ENCODE data around the gene C2orf49.
"Not testable (repeated sequence)": the region's sequence is repeated elsewhere in the genome, so short reads cannot be mapped to it uniquely, and the experiment has no call there.

The C2orf49 gene

DNA sequence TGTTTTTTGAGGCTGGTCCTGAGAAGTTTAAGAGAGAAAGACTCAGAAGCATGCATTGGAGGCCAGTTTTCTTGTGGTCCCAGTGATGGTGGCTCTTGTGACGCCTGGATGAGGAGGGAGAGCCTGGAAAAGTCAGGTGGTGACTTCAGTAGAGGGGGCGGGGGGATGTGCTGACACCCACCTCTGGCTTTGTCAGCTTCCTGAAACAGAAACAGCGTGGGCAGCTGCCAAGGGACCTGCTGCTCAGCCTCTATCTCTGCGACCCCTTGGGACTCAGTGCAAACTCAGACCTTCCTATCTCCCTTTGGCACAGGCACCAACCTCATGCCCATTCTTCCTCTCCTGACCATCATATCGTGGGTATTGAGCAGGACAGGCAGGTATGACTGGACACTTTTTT is 14.2 kb upstream of the C2orf49 start:
- DNase-seq = no peak

DNA sequence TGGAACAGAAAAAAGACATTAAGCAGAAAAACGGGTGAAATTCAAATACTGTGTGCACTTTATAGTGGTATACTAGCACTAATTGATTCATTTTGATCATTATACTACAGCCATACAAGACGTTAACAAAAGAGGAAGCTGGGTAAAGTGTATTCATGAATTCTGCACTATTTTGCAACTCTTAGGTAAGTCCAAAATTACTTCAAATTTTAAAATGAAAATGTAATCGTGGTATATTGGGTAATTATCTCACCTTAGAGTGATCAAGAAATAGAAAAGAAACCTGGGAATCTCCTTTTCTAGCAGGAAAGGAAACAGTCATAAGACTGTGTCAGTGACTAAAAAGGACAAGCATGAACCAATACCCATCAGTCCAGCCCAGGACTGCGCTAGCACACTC is 13.2 kb upstream of the C2orf49 start:
- DNase-seq = no peak

DNA sequence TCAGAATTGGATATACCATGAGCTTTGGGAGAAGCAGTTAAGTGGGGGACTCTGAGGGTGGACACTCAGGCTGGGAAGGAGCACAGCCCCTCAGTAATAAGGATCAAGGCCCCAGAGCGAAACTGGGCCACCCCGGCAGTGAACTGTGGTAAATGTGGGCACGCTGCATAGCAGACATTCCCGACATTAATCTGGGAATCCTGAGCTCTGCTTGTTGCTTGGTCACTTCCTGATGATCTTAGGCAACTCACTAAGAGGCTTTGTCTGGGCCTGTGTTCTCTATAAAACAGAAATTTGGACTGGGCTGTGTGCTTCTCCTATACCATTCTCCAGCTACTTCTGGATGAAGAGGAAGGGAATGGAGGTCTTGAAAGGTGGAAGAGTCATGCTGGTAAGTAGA is 12.6 kb upstream of the C2orf49 start:
- DNase-seq = no peak

DNA sequence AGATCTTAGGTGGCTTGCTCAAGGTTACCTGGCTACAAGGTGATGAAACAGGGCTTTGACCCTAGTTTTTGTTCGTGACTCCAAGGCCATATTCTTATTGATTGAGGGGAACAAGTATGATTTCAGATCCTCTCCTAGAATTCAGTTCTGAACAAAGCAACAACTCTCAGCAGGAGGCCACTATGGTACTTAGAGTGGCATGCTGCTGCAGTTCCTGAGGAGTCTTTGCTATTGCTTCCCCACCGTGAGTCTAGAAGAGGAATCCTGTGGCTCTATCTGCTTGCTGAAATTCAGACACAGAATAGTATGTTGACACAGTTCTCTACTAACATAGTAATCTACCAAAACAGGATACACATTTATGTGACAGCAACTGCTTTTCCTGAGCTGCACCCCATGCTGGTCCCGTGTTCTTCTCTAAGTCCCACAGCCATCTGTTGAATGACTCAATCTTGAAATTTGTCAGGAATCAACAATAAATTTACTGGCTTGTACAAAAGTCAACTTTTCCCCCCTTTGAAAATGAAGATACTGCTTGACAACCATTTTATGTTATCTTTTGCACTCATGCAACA is 11.9 kb upstream of the C2orf49 start:
- DNase-seq = no peak

DNA sequence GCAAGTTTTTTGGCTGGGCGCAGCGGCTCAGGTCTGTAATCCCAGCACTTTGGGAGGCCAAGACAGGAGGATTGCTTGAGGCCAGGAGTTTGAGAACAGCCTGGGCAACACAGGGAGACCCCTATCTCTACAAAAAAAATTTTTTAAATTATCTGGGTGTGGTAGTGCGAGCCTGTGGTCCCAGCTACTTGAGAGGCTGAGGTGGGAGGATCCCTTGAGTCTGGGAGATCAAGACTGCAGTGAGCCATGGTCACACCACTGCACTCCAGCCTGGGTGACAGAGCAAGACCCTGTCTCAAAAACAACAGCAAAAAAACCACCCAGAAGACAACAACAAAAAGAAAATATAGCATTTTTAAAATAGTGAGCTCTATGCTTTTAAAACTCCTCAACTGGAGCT is 10.1 kb upstream of the C2orf49 start:
- not testable (repeated sequence) for DNase-seq

DNA sequence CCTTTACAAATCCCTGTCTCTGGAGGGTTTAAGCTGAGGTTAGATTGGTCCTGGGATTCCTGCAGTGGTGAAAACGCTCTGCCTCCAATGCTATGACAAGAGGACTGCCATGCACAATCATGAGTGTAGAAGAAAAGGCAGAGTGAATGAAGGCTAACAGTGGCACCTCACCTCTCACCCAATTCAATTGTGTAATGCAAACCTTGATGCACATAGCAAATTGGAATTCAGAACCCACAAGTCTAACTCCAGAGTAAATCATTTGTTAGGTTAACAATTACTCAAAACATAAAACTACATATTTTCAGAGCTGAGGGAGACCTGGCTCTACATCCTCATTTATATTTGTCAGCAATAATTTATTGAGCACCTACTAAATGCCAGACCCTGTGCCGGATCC is 9.7 kb upstream of the C2orf49 start:
- DNase-seq = no peak

DNA sequence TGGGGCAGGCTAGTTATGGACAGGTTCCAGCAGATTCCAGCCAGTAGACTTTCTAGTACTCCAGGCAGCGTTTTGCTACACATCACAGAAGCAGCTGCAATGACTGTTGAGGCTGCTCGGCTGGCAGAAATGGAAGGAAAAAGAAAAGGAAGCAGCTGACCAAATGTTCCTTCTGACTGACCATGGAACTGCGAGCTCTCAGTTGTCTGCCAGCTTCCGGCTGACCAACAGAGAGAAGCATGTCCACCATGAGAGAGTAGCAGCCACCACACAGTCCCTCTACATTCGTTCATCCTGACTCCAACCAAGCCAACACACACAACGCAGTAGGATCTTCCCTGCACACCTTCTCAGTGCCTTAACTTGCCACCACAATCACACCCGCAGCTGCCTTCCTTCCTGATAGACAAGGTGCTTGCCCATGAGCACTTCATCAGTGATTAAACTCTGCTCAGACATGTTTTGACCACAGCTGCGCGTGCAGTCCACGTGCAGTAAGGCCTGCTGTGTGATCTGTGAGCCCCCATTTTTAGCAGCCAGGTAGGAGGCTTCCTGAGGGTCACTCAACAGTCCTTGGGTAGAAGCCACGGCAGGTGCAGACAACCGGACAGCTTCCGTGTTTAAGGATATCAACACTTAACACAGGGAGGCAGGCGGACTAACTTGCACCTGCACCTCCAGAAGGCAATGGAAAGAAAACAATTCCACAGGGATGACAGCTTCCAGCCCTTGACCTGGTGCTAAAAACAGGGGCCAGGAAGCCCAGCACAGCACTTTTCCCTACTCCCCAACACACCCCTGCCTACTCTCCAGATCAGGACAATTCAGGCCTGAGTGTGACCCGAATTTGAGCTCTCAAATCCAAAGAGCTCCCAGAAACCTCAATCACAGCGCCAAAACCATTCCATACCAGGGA is 8.8 kb upstream of the C2orf49 start:
- no peak for DNase-seq

DNA sequence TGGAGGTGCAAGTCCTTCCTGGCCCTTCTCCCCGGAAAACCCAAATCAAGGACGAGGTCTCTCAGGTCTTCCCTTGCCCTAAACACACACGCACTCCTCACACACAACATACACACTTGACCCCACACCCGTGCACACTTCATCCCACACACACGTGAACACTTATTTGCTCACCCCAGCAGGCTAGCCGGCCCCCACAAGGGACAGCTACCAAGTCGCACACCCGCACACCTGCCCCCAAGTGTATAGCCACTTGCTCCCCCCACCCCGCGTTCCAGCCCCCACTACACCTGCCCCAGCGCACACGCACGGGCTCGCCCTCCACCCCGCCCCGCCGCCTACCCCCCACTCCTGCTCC is 8.2 kb upstream of the C2orf49 start:
- no peak for DNase-seq

DNA sequence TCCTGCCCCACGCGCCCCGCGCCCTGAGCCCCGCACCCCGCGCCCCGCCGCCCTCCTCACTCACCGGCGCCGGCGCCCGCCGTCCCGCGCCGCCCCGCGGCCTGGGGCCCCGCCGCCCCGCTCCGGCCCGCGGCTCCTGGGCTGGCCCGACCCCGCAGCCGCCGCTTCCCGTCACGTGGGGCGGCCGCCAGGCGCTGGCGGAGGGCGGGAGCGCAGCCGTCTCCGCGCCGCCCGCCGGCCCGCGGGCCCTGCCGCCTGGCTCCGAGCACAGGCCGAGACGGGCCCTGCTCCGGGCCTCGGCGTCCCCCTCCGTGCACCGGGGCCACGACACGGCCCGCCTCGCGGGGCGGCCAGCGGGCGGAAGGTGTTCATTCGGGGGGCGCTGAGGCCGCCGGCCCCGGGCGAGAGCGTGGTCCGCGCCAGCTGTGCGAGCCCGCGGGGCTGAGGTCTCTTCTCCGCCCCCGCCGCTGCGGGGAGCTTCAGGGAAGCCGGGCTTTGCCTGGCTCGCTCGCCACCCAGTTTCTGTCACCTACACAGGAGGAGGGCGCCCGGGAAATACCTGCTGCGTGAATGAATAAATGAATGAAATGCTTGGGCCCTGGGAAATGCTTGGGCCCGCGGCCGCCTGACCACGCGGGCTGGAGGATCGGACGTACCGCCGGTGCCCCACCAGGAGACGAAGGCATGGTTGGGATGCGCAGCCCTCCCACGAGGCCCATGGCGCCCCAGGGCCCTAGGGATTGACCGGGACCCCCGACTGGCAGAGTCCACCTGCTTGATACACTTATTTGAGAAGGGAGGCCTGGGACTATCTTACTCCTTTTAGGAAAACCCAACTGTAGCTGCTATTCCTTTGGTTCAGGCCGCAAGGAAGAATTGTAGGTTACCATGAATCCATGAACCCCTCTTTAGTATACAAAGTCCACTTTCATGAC is 7.5 kb upstream of the C2orf49 start, which contains the start of gene TGFBRAP1:
Gene TGFBRAP1 (minus strand): TSS at position 175 of the 935 bp plus-strand sequence. CDS start 21,434 bp downstream, outside the sequence.
- DNase-seq = no peak

DNA sequence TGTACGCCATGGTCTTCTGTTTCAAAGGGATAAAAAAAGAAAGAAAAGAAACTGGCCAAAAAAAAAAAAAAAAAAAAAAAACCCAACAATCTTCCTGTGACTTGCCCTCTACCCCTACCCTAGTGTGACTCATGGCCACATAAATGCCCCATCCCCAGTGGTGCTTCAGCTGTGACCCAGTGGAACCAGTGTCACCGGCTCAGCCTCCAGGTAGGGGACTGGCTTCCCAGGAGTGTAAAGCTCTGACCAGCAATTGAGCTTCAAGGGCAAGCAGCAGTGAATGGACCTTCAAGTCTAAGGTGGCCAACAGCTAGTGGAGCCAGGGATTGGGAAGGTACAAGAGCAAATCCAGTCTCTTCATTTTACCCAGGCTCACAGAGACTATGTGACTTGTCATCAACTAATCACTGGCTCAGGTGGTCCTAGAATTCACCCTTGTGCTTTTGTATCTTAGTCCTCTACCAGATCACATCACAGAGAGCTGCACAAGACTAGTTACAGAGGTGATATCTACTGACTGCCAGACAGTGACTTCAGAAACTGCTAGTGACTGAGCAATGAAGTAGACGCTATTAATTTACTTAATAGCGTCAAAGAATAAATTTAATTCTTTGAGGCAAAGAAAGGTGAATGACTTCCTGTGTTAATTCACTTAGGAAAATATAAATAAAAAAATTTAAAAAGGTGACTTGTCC is 6.5 kb upstream of the C2orf49 start:
- DNase-seq = no peak

DNA sequence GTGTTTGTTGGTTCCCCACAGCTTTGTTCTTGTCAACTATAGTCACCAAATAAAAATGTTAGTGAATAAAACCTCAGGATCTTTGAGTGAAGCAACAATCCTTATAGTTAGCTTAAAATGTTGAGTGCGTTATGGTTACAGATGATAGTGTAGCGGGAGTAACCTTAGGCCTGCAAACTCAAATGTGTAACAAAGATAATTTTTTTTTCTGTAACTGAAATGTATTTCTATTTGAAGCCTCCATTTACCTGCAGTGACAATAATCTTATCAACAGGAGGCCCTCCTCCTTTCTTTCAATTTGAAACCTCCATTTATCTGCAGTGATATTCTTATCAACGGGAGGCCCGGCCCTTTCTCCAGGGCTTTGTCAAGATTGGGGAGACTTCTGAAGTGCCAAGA is 3.1 kb upstream of the C2orf49 start:
- no peak for DNase-seq

DNA sequence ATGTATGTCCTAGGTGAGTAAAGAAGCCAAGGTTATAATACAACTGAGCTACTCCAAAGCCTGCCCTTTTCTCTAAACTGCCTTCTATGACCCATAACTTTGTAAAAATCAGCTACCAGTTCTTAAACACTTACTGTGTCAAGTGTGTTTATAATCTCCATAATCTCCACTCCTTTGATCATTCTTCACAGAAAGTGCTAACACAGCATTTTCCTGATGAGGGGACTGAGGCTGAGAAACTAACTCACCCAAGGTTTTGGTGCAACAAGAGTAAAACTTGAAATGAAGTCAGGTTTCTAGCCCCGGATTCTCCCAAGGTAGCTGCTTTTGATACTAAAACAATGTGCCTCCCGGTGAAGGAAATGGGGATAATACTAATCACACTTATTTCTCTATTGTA is 1.9 kb upstream of the C2orf49 start:
- DNase-seq = no peak

DNA sequence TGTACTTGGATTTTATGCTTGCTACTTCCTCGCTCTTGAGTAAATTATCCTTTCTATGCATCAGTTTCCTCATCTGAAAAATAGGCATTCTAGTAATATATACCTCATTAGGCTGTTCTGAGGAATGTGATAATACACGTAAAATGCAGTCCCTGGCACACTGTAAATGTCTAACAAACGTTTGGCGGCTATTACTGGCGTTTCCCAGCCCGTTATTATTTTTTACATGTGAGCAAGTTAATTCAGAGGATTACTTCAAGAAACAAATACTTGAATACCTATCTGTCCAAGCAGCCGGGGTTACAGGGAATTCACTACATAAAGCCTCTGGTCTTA is 586 bp upstream of the C2orf49 start:
- DNase-seq = no peak

DNA sequence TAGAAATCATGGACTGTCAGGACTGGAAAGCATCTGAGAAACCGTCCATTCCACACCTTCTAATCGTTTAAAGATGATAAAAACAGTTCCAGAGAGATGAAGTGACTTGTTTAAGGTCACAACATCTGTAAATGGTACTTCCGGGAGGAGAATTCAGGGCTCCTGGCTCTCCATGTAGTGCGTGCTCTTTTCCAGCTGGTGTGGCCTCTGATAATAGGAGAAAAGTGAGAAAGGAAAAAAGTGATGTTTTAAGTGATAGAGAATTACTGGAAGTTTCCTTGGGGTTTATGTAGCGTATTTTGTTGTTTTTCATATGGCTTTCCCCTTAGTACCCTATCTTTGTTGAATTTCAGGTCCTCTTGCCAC is 663 bp downstream of the C2orf49 start:
- no peak for DNase-seq

DNA sequence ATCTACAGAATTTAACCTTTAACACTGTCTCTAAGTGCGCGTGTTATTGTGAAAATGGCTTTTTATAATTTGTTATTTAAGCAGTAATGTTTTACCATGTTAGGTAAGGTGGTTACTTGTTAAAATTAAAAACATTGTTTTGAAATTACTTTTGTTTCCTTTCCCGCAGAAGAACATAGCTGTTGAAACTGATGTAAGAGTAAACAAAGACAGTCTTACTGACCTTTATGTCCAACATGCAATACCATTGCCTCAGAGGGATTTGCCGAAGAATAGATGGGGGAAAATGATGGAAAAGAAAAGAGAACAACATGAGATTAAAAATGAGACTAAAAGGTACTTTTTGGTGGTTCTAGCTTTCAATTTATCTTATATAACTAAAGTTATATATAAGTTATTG is 2.1 kb downstream of the C2orf49 start:
- no peak for DNase-seq

DNA sequence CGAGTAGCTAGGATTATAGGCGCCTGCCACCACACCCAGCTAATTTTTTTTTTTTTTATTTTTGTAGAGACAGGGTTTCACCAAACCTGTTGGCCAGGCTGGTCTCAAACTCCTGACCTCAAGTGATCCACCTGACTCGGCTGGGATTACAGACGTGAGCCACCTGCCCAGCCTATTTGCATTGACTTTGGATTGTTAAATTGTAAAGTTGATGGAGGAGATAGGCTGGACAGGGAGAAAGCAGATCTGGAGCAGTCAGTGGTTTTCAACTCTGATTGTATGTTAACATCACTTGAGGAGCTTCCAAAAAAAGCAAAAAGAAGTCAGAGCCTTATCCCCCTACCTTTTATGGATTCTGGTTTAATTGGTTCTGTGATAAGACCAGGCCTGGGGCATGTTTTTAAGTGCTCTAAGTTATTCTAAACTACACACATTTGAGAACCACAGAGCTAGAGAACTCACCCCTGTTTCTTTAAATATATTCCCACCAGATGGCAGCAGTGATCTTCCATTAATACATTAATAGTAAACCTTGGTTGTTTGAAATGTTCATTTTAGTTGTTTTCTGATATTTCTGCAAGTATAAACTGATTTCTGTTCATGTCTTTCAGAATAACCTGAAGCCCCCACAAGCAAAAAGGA is 7.5 kb downstream of the C2orf49 start:
- peak; percentile 36 for DNase-seq

DNA sequence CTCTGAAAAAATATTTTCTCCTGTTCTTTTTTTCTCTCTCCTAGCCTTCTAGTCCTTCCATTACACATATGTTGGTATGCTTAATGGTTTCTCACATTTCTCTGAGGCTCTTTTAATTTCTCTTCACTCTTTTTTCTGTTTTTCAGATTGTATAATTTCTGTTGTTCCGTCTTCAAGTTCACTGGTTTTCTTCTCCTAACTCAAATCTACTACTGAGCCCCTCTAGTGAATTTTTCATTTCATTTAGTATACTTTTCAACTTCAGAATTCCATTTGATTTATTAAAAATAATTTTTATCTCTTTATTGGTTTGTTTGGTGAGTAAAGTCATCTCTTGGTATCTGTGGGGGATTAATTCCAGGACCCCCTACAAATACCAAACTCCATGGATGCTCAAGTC is 19.8 kb downstream of the C2orf49 start:
- no peak for DNase-seq

DNA sequence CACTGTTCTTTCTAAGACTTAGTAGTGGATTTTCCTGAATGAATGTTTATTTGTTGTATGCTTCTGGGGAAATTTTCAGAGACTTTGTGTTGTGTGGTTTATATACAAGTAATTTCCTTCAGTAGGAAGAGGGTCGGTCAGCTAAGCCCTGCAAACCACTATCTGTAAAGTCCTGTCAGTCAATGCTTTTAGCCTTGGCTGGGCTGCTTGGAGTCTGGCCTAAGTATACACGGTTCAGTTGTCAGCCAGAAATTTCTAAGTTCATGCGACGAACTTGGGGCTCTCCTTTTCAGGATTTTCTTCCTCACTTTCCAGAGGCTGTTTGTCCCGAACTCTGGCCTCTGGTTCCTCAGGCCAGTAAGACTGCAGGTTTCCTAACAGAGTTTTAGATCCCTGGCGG is 21.3 kb downstream of the C2orf49 start:
- DNase-seq = no peak

DNA sequence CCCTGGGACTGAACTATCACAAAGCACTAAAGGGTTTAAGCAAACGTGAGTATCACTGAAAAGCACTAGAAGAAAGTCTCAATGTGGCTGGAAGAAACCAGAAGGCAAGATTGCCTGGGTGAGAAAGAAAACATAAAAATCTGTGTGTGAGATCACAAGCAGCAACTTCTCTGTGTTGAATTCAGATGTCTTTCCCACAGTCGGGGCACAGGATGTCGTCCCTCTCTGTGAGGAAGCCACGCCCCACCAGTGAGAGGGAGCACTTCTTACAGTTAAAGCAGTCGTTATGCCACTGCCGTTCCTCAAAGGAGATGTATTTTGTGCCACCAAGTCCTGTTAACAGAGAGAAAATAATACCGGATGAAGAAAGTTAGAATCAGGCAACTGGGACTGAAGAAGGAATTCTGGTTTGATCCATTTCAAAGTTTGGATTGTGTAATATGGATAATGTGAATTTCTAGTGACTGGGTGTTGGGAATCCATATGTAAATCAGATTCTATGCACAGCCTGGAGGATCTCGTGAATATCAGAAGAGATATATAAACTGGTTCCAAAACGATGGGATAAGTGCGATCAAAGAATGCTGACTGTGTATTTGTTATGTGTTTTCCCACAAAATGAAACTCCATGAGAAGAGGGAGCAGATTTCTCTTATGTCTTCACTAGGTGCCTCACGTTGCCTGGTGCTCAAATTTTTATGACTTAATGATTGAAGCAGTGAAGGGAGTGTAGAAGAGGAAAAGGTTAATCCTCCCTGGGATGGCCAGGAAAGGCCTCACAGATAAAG is 24.0 kb downstream of the C2orf49 start:
- DNase-seq = no peak

DNA sequence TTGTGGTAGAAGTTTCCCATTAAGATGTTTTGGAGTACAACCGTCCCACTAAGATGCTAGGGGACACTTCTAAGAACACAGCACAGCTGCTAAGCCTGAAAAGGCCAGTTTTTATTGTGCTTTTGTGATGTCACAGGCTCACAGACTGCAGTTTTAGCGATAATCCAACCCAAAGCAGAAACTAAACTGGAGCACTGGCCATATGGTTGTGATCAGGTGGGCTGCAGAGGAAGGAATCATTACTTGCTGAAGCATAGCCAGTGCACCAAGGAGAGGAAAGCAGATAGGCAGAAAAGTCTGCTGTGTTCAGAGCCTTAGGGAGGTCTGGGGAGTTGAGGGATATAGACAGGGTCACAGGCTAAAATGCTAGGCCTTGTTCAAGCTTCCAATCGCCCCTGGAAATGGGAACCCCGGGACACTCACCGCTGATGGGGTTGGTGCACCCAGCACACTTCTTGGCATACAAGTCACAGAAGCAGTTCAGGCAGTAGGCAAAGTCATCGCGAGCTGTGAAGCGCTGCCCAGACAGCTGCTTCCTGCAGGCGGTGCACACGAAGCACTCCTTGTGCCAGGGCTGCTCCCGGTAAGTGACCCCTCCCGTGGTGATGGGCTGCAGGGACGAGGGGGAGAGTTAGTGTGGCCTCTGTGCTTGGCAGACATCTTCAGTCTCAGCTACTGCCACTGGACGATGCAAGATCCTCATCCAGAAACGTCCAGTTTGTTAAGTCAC is 25.7 kb downstream of the C2orf49 start:
- DNase-seq = no peak
